NOMO-1 treated with DMSO at 0.1 percent for 48 hours (cell line): Measurements from ENCODE around the gene JPH3.
A peak's percentile ranks its signal among the peaks of the same experiment; 100 is the strongest.
"Not testable (repeated sequence)": the region's sequence is repeated elsewhere in the genome, so short reads cannot be mapped to it uniquely, and the experiment has no call there.

Experiments used
- DNase-seq: peaks from one replicate; lab custom pipeline; 2025; ENCODE audit not compliant: unreplicated experiment; lab: John Stamatoyannopoulos, UW

JPH3 gene

GRCh38 chr16:87572959-87573358, 29.3 kb upstream of the JPH3 start:
- DNase-seq = no peak

GRCh38 chr16:87575027-87575804, 27.1 kb upstream of the JPH3 start:
- DNase-seq = no peak

- DNase-seq = no peak
These were observed 26.1 kb upstream of the JPH3 start for GRCh38 chr16:87576171-87576570.

- DNase-seq = not testable (repeated sequence)
These were observed 24.0 kb upstream of the JPH3 start for GRCh38 chr16:87578142-87578930.

- no peak for DNase-seq
These were observed 22.6 kb upstream of the JPH3 start for GRCh38 chr16:87579691-87580090.

- DNase-seq = no peak
These were observed 21.4 kb upstream of the JPH3 start for GRCh38 chr16:87580855-87581261.

- no peak for DNase-seq
These were observed 20.5 kb upstream of the JPH3 start for GRCh38 chr16:87581857-87582215.

- DNase-seq = no peak
These were observed 19.9 kb upstream of the JPH3 start for GRCh38 chr16:87582216-87582965.

- no peak for DNase-seq
These were observed 19.4 kb upstream of the JPH3 start for GRCh38 chr16:87582966-87583325.

GRCh38 chr16:87583453-87584131, 18.7 kb upstream of the JPH3 start:
- no peak for DNase-seq

GRCh38 chr16:87584271-87584670, 18.0 kb upstream of the JPH3 start:
- no peak for DNase-seq

GRCh38 chr16:87584975-87585374, 17.3 kb upstream of the JPH3 start:
- no peak for DNase-seq

GRCh38 chr16:87585442-87586200, 16.7 kb upstream of the JPH3 start:
- DNase-seq = no peak

- no peak for DNase-seq
These were observed 16.0 kb upstream of the JPH3 start for GRCh38 chr16:87586201-87586782.

- DNase-seq = no peak
These were observed 14.7 kb upstream of the JPH3 start for GRCh38 chr16:87587636-87588035.

- DNase-seq = no peak
These were observed 10.1 kb upstream of the JPH3 start for GRCh38 chr16:87592018-87592712.

- peak; percentile 1 for DNase-seq
These were observed 8.5 kb upstream of the JPH3 start for GRCh38 chr16:87593710-87594258.

GRCh38 chr16:87595712-87596111, 6.6 kb upstream of the JPH3 start:
- no peak for DNase-seq

- DNase-seq = no peak
These were observed 4.9 kb upstream of the JPH3 start for GRCh38 chr16:87597324-87597830.
